Stimulated activated naive CD8-positive, alpha-beta T cell treated with anti-CD3 and anti-CD28 coated beads, Interleukin-15, Interleukin-2, amounts not matched to agents 100 U/mL and 50 U/mL, for 24 hours (primary cell): ENCODE data around the gene COL4A2.

Experiments used
- ATAC-seq: fragments of 150-1000 bp; cut with Tn5 transposase; one replicate; pipeline ENCODE4 v1.10.0; 2021
- DNase-seq: peaks from one replicate; pipeline ENCODE4 v3.0.0; 2021

The COL4A2 gene

DNA sequence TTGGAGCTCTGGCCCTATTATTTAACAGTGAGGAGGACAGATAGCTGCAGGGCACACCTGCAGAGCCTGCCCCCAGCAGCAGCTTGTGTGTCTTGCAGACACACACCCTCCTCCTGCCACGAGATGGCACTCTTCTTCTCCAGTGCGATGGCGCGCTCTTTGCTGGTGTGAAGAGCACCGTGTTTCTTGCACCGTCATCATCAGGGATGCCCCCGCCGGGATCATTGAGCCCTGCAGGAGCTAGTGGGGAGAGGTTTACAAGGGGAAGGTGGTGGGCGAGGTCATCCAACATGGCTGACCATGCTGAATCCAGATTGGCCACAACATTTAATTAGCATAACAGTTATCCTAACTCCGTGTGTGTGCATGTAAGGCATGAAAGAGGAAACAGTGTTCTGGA is 148.9 kb downstream of the COL4A2 start:
- peak; percentile 92 for ATAC-seq
- DNase-seq: peak; percentile 71

DNA sequence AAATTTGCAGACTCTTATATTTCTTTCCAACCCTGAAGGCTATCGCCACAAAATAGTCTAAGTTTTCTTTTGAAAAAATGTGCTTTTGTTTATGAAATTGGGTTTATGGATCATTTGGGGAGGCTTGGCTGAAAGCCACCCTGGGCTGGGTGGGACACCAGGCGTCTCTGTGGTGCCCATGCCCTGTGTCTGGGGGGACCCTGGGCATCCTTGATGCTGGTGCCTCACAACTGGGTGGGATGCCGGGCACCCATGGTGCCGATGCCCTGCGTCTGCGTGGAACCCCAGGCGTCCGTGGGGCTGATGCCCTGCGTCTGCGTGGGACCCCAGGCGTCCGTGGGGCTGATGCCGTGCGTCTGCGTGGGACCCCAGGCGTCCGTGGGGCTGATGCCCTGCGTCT is 149.5 kb downstream of the COL4A2 start:
- ATAC-seq: no peak
- DNase-seq: no peak

DNA sequence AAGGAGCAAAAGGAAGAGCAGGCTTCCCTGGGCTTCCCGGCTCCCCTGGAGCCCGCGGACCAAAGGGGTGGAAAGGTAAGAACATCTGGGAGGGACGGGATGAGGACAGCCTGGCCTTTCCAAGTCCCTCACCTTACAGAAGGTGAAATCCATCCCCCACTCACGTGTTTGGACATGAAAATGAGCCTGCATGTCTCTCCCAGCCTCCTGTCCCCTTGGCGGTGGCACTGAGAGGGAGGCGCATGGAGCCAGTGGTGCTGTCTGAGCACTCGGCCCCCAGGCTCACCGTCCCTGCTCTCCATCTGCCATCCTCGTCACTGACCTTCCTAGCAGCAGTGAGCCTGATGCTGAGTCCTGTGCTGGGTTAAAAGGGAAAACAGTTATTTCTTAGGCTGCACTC is 150.3 kb downstream of the COL4A2 start:
- ATAC-seq: no peak

DNA sequence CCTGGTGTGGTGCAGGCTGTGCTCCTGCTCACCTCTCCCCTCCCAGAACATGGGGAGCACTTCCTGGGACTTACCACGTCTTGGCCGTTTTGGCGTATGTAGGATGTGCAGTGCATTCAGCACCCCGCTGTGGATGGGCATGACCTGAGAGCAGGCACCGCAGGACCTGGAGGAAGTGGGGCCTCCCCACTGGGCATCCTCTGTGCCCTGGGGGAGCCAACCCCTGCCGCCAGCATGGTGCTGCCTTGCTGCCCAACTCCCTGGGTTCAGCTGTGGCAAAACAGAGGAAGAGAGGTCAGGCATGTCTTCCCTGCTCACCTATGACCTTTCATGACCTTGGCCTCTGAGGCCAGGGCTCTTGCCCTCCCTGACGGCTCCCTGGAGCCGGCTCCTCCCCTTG is 150.9 kb downstream of the COL4A2 start:
- DNase-seq (no peak), ATAC-seq (no peak)

More for the DNA sequence above, 150.3 kb downstream of the COL4A2 start:
- no peak for DNase-seq

DNA sequence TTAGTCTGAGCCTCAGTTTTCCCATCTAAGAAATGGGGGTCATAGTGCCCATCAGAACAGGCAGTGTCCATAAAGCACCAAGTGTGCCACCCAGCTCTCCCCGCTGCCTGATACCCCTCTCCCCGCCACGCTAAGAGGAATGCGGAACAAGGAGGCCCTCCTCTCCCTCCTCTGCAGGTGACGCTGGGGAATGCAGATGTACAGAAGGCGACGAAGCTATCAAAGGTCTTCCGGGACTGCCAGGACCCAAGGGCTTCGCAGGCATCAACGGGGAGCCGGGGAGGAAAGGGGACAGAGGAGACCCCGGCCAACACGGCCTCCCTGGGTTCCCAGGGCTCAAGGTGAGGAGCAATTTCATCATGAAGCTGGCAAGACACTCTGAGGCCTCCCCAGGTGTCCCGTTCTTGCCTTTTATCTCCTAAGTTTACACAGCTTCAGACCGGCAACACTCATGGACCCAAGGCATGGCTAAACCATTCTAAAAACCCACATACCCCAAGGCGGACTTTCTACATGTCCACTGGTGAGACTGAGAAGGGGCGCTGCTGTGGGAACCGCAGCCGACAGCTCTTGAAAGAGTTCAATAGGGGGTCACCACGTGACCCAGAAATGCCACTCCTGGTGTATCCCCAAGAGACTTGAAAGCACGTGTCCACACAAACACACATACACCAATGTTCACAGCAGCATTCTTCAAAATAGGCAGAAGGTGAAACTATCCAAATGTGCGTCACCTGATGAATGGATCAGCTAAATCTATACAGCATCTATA is 151.7 kb downstream of the COL4A2 start:
- ATAC-seq (no peak), DNase-seq (no peak)

DNA sequence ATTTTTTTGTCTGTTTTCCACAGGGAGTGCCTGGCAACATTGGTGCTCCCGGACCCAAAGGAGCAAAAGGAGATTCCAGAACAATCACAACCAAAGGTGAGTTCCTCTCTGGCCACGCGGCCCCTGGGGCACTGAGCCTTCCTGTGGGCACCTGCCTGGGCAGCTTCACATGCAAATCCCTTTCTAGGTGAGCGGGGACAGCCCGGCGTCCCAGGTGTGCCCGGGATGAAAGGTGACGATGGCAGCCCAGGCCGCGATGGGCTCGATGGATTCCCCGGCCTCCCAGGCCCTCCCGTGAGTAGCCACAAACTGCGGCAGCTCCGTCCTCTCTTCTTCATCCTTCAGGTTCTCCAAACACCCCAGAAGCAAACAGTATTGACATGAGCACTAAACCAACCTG is 155.0 kb downstream of the COL4A2 start:
- no peak for ATAC-seq
- no peak for DNase-seq

DNA sequence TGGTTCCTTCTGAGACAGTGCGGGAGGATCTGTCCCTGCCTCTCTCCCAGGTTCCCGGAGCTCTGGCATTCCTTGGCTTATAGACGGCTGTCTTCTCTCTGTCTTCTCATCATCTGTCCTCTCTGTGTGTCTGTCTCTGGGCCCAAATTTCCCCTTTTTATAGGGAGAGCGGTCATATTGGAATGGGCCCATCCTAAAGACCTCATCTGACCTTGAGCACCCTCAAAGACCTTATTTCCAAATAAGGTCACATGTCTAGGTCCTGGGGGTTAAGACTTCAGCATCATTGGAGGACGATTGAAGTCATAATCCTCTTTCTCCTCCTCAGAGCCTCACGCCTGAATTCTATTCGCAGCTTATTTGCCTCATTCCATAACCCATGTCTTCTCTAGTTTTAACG is 156.1 kb downstream of the COL4A2 start:
- DNase-seq: no peak

DNA sequence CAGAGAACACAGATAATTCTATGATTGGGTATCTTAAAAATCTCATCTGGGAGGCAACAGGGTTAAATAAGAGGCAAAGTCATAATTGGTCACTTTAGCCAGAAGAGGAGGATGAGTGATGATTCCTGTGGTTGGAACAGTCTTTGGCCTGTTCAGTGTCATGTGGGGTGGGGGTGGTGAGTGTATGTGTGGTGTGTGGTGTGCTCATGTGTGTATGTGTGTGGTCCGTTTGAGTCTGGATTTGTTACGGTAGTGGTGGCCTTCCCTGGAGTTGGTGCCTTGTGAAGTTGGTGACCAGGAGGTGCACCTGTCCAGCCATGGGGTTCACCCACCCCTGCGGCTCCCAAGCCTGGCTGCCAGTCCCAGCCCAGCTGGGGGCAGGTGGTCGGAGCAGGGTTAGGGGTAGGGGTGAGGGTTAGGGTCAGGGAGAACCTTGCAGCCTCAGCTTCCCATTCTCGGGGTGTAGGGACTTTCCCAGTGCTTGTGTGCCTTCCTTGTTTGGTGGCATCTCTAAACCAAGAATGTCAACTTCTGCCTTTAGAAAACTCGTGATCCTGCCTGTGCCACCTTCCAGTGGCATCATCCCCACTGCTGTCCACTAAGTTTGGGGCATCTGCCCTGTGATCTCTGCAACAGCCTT is 156.9 kb downstream of the COL4A2 start:
- DNase-seq: no peak
- peak; percentile 30 for ATAC-seq

More for the DNA sequence above, 156.1 kb downstream of the COL4A2 start:
- ATAC-seq: no peak

DNA sequence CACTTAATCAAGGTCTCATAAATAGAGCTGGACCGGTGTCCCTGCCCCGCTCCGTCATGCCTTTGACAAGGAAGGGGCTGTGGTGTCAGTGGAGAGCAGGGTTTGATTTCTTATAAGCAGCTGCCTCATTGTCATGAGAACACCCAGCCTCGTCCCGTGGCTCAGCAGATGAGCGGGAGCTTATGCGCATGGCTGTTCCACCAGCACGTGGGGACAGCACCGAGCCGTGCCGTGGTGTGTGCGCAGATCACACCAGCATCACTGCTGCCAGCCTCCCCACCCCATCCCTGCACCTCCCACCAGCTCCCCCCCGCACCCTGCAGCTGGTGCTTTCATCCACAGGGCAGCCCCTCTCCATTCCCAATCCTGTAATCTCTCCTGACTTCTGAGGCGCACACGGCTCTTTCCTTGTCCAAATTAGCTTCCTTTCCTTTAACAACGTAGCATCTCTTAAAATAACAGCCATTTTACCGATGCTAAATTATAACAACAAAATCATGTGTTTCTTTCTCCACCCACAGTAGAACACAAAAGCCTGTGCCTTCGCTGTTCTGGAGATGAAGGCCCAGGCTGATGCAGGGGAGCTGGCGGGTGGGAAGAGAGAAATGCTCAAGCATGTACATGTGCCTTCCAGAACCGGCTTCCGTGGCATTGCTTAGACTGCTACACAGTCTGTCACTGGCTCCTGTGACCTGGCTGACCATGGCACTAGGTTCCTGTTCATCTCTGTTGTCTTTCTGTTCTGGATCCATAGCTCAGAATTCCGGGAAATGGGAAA is 157.7 kb downstream of the COL4A2 start:
- no peak for DNase-seq
- no peak for ATAC-seq

DNA sequence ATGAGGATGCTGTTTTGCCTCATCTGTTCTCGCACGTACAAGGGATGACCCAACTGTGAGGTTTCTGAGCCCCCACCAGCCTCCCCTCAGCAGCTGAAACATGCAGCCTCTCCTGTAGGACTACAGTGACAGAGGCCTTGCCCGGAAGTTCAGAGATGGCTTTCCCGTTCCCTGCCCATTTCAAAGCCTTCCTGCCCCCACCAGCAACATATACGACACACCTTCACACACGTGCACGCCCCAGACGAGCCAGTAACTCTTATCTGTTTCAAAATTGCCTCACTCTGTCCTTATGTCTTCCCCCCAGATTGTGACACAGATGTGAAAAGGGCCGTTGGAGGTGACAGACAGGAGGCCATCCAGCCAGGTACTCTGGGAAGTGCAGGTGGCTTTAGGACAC is 158.6 kb downstream of the COL4A2 start:
- no peak for ATAC-seq
- no peak for DNase-seq

DNA sequence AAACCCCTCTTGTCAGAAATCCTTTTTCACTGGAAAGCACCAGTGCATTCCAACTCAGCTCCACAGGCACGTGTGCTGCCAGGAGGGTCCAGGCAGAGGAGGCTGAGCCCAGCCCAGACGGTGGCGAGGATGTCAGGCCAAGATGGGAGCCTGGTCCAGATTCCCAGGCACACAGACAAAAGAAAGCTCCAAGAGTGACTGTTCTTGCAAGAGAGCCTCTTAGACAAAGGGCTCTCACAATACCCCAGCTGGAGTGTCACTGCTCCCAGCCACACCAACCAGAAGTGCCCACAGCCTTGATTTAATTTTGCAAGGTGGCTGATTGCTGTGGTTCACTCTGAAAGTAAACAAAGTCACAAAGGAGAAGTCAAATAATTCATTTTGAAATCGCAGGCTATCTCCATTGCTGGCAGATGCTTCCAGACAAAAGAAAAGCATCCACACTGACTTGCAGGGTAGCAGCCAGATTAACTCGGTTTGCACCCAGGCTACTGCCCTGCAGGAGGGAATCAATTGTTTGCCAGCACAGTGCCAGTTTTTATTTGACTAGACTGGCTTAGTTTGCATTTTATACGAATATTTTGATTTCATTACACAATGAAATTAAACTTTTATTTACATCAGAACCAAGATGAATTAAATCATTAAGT is 159.3 kb downstream of the COL4A2 start:
- no peak for ATAC-seq
- no peak for DNase-seq

DNA sequence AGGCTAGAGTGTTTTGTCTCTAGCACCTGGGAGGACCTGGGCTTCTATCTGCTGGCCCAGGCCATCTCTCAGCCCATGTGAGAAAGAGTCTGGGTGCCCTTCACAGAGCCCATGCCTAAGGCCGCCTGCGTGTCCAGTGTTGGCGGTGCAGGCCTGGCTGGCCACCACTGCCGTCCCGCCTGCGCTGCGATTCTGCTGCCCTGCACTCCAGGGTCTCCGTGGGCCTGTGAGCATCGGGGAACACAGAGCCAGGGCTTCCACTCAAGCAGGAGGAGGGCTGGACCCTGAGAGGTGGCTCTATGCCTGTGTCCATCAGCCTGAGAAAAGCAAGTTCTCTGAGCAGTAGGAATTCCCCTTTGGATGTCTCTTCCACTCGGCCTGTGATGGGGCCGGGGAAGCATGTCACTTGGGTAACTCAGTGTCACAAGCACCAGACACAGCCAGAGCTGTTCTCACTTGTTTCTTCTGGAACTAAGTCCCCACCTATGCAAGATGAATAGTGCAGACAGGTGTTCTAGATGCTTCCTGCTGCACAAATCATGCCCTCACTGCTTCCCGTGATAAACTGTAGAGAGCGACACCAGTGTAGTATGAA is 160.5 kb downstream of the COL4A2 start:
- no peak for DNase-seq
- ATAC-seq: no peak

DNA sequence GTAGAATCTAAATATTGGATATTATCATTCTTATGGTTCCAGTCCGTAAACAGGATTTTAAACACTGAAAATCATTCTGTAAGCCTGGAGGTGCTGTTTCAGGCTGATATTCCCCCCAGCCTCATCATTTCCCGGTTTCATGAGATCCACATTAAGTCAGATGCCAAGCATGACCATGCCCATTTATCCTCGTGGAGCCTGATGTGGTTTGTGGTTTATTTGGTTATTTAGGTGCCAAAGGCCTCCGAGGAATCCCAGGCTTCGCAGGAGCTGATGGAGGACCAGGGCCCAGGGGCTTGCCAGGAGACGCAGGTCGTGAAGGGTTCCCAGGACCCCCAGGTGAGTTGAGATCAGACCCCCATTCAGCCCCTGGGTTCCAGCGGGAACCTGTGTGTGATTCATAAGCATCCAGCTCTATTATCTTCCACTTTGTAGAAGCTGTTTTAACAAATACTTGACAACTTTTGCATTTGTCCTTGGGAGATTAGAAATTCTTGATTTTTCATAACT is 162.0 kb downstream of the COL4A2 start:
- no peak for ATAC-seq
- no peak for DNase-seq

DNA sequence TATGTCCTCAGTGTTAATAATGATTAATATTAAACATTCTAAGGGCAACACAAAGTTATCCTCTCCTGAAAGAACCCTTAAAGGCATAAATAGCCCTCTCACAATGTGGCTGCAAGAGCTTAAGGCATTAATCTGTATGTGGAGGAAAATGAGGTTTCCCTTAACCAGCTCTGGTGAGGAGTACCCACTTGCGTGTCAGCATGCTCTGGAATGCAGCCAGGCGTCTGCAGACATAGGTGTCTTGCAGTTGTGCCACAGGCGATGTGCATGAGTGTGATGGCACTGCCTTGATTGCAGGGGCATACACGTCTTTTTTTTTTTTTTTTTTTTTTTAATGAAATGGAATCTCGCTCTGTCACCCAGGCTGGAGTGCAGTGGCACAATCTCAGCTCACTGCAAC is 162.5 kb downstream of the COL4A2 start:
- ATAC-seq: no peak

DNA sequence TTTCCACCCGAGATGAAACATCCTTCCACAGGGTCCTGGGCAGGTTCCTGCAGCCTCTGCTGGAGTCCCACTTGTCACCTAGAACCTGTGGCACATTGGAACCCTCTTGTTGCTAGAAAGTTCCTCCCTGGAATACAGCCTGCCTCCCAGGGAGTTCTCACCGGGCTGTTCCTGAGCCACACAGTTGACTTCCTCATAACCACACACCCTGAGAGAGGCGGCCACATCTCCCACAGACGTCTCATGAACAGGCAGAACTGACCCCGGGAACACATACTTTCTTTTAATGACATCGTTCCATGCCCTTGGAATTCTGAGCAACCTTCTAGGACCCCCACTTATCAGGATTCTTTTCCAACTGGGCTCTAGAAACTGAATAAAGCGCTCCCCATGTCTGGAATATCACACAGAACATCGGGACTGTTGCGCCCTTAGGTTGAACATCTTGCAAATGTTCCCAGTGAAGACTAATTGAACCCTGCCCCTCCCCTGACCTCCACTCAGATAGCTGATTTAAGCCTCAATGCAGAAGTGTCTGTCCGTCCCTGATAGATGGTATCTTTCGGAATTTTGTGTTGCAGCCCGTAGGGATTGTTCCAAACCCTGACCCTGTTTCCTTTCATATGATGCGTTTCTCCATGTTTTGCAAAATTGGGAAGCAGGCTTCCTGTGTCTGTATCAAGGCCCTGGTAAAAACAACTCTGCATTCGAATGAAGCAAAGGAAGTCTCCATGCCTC is 163.4 kb downstream of the COL4A2 start:
- no peak for DNase-seq
- no peak for ATAC-seq

More for the DNA sequence above, 162.5 kb downstream of the COL4A2 start:
- DNase-seq: no peak

DNA sequence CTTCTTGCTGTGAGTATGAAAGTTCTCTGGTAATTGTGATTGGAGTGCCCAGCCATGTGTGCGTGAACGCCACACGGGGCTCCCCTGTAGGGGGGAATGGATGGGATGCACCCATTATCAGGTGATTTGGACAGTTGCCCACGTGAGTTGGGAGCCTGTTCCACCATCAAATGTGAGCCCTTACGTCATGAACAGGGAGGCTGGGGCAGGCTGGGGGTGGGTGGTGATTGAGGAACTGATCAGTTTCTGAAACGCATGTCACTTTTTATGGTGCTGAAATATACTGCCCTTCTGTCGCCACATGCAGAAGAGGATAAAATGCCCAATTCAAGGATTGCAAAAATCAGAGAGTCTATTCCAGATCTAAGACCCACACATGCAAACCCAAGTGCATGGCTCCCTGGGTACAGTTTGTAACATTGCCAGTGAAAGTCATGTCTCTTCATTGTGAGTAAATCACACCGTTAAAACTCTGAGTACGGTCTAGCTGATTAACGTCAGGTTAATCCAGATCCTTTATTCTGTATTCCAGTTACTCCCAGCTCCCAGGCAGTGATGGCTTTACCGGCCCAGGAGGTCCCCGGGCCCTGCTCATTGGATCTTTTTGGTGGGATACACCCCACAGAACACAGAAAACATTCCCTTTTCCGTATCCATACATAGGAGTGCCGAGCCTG is 164.2 kb downstream of the COL4A2 start:
- no peak for ATAC-seq
- DNase-seq: no peak

DNA sequence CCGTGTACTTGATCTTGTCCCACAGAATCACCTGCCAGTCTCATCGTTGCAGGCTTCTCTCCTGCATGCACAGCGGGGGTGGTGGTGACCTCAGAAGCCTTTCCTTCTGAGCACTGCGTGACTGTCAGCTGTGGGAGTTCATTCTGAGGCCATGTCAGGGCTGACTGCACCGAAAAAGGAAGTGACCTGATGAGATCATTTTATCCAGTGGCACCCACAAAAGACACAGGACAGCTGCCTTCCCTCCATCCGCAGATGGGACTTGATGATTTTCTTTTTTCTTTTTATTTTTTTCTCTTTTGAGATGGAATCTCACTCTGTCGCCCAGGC is 164.7 kb downstream of the COL4A2 start:
- peak; percentile 23 for DNase-seq
- ATAC-seq: peak; percentile 61

DNA sequence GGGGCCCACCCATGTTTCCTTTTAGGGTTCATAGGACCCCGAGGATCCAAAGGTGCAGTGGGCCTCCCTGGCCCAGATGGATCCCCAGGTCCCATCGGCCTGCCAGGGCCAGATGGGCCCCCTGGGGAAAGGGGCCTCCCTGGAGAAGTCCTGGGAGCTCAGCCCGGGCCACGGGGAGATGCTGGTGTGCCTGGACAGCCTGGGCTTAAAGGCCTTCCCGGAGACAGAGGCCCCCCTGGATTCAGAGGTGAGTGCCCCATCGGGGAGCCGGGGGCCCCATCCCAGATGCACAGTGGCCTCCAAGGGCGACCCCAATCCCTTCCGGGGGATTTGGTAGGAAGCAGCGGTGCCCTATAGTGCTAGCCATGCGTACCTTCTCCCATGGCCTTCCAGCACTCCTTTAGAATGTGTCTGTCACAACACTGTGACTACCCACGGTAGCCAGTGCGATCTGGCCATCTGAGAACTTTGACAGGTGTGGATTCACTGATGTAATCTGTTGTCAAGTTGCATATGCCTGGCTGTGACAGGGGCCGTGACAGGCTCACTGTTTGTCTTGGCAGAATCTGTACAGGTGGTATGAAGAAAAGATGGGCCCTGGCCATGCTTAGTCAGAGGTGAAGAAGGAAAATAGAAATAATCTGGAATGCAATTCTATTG is 165.9 kb downstream of the COL4A2 start:
- ATAC-seq (no peak), DNase-seq (no peak)

DNA sequence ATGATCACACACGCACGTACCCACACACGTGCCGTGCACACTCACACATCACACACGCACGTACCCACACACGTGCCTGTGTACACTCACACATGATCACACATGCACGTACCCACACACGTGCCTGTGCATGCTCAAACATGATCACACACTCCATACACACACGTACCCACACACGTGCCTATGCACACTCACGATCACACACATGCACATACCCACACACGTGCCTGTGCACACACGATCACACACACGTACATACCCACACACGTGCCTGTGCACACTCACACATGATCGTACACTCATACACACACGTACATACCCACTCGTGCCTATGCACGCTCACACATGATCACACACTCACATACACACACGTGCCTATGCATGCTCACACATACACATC is 167.6 kb downstream of the COL4A2 start:
- ATAC-seq: no peak
- DNase-seq: no peak

DNA sequence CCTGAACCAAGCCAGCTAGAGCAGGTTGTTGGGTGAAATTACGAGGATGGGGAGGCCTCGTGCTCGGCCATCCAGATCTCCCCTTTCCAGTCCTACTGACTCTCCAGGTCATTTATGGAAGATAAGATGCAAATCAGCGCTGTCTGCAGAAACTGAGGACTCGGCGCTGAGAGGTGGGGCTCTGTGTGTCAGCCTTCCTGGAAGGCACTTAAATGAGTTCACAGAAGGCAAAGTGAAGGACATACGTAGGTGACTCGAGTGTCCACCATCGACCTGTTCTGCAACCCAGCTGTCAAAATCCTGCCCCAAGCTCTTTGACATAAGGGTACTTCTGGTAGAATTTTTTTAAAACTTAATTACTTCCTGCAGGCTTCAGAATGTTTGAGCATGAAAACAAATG is 168.0 kb downstream of the COL4A2 start:
- ATAC-seq (no peak), DNase-seq (no peak)
